BJ (cell line): ENCODE measurements around the gene CCDC186. TPM values are rescaled to one million over a fixed set of nuclear protein-coding genes. Genes with fewer than 3 reads are reported as not detected.

Source experiments
- CTCF ChIA-PET: fragments of 350-600 bp; formaldehyde crosslinking; extraction: SDS; loops from one replicate; lab custom pipeline; 2021; ENCODE audit warnings: antibody characterized with exemption, inconsistent platforms; lab: Yijun Ruan, JAX
- POLR2A ChIA-PET: fragments of 300-600 bp; sonication (Branson Sonifier 250); formaldehyde crosslinking; extraction: SDS; loops from one replicate; lab custom pipeline; 2021; ENCODE audit warnings: antibody characterized with exemption; lab: Charles Lee
- DNase-seq: peaks from one replicate; pipeline ENCODE4 v3.0.0-alpha.2; 2011; ENCODE audit warnings: low read depth
- H3K27me3 ChIP-seq: 2 replicates; pipeline ENCODE4 v1.6.0; 2011; ENCODE audit warnings: low read length; ENCODE audit not compliant: control insufficient read depth, insufficient read depth
- H3K36me3 ChIP-seq: 2 replicates; pipeline ENCODE4 v1.5.1; 2011; ENCODE audit warnings: low read length; ENCODE audit not compliant: control insufficient read depth, insufficient read depth
- H3K4me3 ChIP-seq: 2 replicates; pipeline ENCODE4 v1.5.1; 2011; ENCODE audit warnings: low read depth, mild to moderate bottlenecking, control low read depth, low read length
- CTCF ChIP-seq: IDR thresholded peaks from 2 replicates; pipeline ENCODE4 v1.5.1; 2011; ENCODE audit warnings: low read depth, mild to moderate bottlenecking, control low read depth, inconsistent platforms, low read length, moderate library complexity; ENCODE audit not compliant: insufficient read depth
- polyA plus RNA-seq: library from polyadenylated mRNA; depleted of rRNA; stranded (reverse); fragments of >200 nt; gene quantifications from 2 replicates; pipeline ENCODE4 v1.2.3, GENCODE V29; 2011

Gene CCDC186
- polyA plus RNA-seq, 1 experiment: 2.2 TPM

GRCh38 chr10:114077815-114078219 is 96.2 kb downstream of the CCDC186 start:
- POLR2A ChIA-PET: no interaction called here
- H3K36me3 ChIP-seq: no peaks in the 10 kb centered on the region
- CTCF ChIA-PET: no interaction called here
- TF ChIP-seq CTCF: no peak
- H3K4me3 ChIP-seq: no peak overlapping the region
- no peak for DNase-seq
- H3K27me3 ChIP-seq: peaks cover 1% of the 10 kb centered on the region; the same call in 1 of the 2 replicates

- peaks cover 1% of the 10 kb centered on the region; the same call in 1 of the 2 replicates for H3K27me3 ChIP-seq
- TF ChIP-seq CTCF: no peak
- H3K4me3 ChIP-seq: no peak overlapping the region
- H3K36me3 ChIP-seq: no peaks in the 10 kb centered on the region
- DNase-seq: no peak
- ChIA-PET POLR2A (no interaction called here), CTCF (no interaction called here)
Measured at GRCh38 chr10:114077347-114077746, 96.7 kb downstream of the CCDC186 start.

GRCh38 chr10:114075093-114075492 is 98.9 kb downstream of the CCDC186 start:
- POLR2A ChIA-PET: interaction anchor here (0.7 kb wide), 1 partner anchor 1351 kb away, joined by 3 read pairs; no protein-coding TSS in a partner anchor
- no peak overlapping the region for H3K4me3 ChIP-seq
- CTCF ChIA-PET: no interaction called here

DNA sequence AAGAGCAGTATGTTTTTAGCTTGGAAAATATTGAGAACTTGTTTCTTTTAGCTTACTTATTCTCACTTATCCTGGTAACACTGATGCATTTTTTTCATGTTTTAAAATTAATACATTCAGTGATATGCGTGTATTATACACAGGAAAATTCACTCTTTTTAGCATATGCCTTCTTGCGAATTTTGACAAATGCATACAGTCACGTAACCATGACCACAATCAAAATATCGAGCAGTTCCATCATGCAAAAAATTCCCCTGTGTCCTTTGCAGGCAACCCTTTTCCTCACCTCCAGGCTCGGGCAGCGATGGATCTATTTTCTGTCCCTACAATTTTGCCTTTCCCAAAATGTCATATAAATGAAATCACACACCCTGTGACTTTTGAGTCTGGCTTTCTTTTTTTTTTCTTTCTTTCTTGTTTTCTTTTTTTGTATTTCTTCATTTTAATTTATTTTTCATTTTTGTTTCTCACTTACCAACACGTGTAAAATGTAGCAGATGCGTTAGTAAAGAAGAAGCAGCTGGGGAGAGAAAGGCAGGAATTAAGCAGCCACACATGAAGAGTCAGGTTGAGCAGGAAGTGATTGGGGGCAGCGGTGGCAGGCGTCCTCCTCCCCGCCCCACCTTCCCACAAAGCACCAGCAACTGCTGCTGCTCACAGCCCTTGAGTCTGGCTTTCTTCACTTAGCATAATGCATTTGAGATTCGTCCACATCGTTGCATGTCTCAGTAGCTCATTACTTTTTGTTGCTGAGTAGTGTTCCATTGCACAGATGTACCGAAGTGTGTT is 100.4 kb downstream of the CCDC186 start:
- Histone ChIP-seq H3K27me3 (peaks cover 1% of the 10 kb centered on the region; the same call in 1 of the 2 replicates), H3K4me3 (no peak overlapping the region), H3K36me3 (no peaks in the 10 kb centered on the region)
- CTCF ChIA-PET: no interaction called here
- TF ChIP-seq CTCF: no peak
- POLR2A ChIA-PET: no interaction called here
- no peak for DNase-seq

More at GRCh38 chr10:114075093-114075492, 98.9 kb downstream of the CCDC186 start:
- DNase-seq: no peak
- peaks cover 1% of the 10 kb centered on the region; the same call in 1 of the 2 replicates for H3K27me3 ChIP-seq
- no peak for TF ChIP-seq CTCF
- no peaks in the 10 kb centered on the region for H3K36me3 ChIP-seq

DNA sequence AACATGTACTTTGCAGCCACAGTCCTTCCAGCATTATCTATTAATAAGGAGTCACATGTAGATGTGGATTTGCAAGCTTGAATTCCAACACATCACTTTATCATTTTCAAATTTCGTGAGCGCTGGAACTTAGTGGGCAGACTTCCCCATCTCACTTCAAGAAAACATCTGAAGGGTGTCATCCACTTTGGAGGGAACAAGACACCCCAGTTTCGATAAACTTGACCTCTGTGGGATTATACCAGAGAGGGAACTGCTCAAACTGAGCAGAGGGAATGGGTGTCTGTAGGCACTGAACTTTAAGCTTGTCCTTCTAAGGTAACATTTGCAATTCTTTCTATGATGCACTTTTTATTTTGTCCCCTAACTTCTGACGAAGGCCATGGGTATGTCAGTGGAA is 102.8 kb downstream of the CCDC186 start:
- ChIA-PET POLR2A (no interaction called here), CTCF (interaction anchor here (1.8 kb wide), 1 partner anchor 392 kb away, joined by 3 read pairs; the partner anchor contains the start of gene CASP7)
- no peaks in the 10 kb centered on the region for H3K36me3 ChIP-seq
- TF ChIP-seq CTCF: no peak
- no peak for DNase-seq
- H3K27me3 ChIP-seq: peaks cover 1% of the 10 kb centered on the region; the same call in 1 of the 2 replicates
- H3K4me3 ChIP-seq: no peak overlapping the region
